HepG2 (cell line): ENCODE data around the gene HID1. TPM values are rescaled to one million over a fixed set of nuclear protein-coding genes. Genes with fewer than 3 reads are reported as not detected.

ENCODE experiments used
- BCL3 ChIP-seq: sonication (generic); formaldehyde crosslinking; IDR thresholded peaks from 2 replicates; pipeline ENCODE4 v1.5.1; 2020; ENCODE audit warnings: mild to moderate bottlenecking, missing genetic modification reagents, moderate library complexity
- HNF4A ChIP-seq: sonication (generic); formaldehyde crosslinking; IDR thresholded peaks from 2 replicates; pipeline ENCODE4 v1.4.0; 2020; ENCODE audit warnings: missing genetic modification reagents
- KLF6 ChIP-seq: IDR thresholded peaks from 2 replicates; pipeline ENCODE4 v1.8.0; 2016; ENCODE audit warnings: missing biosample characterization, missing genetic modification reagents
- MTF2 ChIP-seq: sonication (generic); formaldehyde crosslinking; IDR thresholded peaks from 2 replicates; pipeline ENCODE4 v1.5.0; 2020; ENCODE audit warnings: missing genetic modification reagents, borderline replicate concordance
- NR3C1 ChIP-seq: sonication (generic); formaldehyde crosslinking; IDR thresholded peaks from 2 replicates; pipeline ENCODE4 v1.4.0; 2020; ENCODE audit warnings: missing genetic modification reagents
- POLR2AphosphoS5 ChIP-seq: IDR thresholded peaks from 2 replicates; pipeline ENCODE4 v1.6.1; 2012; ENCODE audit warnings: low read depth, low read length
- RARA ChIP-seq: IDR thresholded peaks from 2 replicates; pipeline ENCODE4 v1.6.1; 2016; ENCODE audit warnings: missing genetic modification reagents, missing compliant biosample characterization
- SMC3 ChIP-seq: IDR thresholded peaks from 2 replicates; pipeline ENCODE4 v1.6.1; 2011; ENCODE audit warnings: low read length, improper control_type of control experiment
- ZMYM4 ChIP-seq: sonication (generic); formaldehyde crosslinking; IDR thresholded peaks from 2 replicates; pipeline ENCODE4 v1.8.1; 2023; ENCODE audit warnings: mild to moderate bottlenecking, missing genetic modification reagents
- ZNF18 ChIP-seq: sonication (generic); formaldehyde crosslinking; IDR thresholded peaks from 2 replicates; pipeline ENCODE4 v1.8.0; 2022; ENCODE audit warnings: mild to moderate bottlenecking, missing genetic modification reagents; ENCODE audit not compliant: insufficient replicate concordance
- ZNF546 ChIP-seq: sonication (generic); formaldehyde crosslinking; conservative IDR thresholded peaks from 2 replicates; pipeline ENCODE4 v1.8.1; 2023; ENCODE audit warnings: mild to moderate bottlenecking, missing genetic modification reagents
- ZNF672 ChIP-seq: sonication (generic); formaldehyde crosslinking; IDR thresholded peaks from 2 replicates; pipeline ENCODE4 v1.8.1; 2022; ENCODE audit warnings: missing genetic modification reagents
- polyA plus RNA-seq, 8 experiments: library from polyadenylated mRNA; depleted of rRNA in 3 of 8; stranded (reverse) in 7 of 8; unstranded in 1 of 8; fragments of >200 nt; fragmentation: Illumina TruSeq in 4 of 8; extraction: Trizol in 4 of 8; gene quantifications; 2 replicates each; pipeline versions ENCODE4 v1.2.1 to v1.2.3, GENCODE V29; 2011 to 2016; ENCODE audit warnings: low read depth in 4 of 8, missing spikeins in 1 of 8, mixed read lengths in 1 of 8; ENCODE audit not compliant: insufficient read depth in 1 of 8
- total RNA-seq, 5 experiments: library from RNA; depleted of rRNA; stranded (reverse); fragments of >200 nt; fragmentation: Illumina TruSeq; extraction: Trizol; gene quantifications; 2 replicates each; pipeline ENCODE4 v1.2.3, GENCODE V29; 2016; ENCODE audit warnings: low read depth in 1 of 5
- TF ChIP-seq, protein P1 (sequence below): sonication (generic); formaldehyde crosslinking; IDR thresholded peaks from 2 replicates; pipeline ENCODE4 v1.8.1; 2023; ENCODE audit warnings: mild to moderate bottlenecking, missing genetic modification reagents
- TF ChIP-seq, protein P2 (sequence below): sonication (generic); formaldehyde crosslinking; IDR thresholded peaks from 2 replicates; pipeline ENCODE4 v1.8.1; 2023; ENCODE audit warnings: mild to moderate bottlenecking, inconsistent platforms, moderate library complexity, missing genetic modification reagents, borderline replicate concordance
- TF ChIP-seq, protein P3 (sequence below): sonication (generic); formaldehyde crosslinking; IDR thresholded peaks from 2 replicates; pipeline ENCODE4 v1.5.0; 2020; ENCODE audit warnings: missing genetic modification reagents
- TF ChIP-seq, protein P4 (sequence below): IDR thresholded peaks from 2 replicates; pipeline ENCODE4 v1.4.0; 2020; ENCODE audit warnings: mild to moderate bottlenecking, missing genetic modification reagents

The HID1 gene
- total and polyA plus RNA-seq, 2 of the 13 experiments (the other 11 are each of a cell fraction or from before 2014, with no cell fraction given): 2.1 to 10.6 TPM

- TF ChIP-seq, protein P1, sequence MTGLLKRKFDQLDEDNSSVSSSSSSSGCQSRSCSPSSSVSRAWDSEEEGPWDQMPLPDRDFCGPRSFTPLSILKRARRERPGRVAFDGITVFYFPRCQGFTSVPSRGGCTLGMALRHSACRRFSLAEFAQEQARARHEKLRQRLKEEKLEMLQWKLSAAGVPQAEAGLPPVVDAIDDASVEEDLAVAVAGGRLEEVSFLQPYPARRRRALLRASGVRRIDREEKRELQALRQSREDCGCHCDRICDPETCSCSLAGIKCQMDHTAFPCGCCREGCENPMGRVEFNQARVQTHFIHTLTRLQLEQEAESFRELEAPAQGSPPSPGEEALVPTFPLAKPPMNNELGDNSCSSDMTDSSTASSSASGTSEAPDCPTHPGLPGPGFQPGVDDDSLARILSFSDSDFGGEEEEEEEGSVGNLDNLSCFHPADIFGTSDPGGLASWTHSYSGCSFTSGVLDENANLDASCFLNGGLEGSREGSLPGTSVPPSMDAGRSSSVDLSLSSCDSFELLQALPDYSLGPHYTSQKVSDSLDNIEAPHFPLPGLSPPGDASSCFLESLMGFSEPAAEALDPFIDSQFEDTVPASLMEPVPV: peak; percentile 56; the same call in 1 of the 2 replicates
- TF ChIP-seq ZNF18 (CRISPR knock-in tag): peak; percentile 66
- 0 out of 2 replicates have a peak, but pooled peaks have one; percentile 31 for TF ChIP-seq ZNF546
- TF ChIP-seq NR3C1 (CRISPR knock-in tag): no peak
- TF ChIP-seq, protein P2, sequence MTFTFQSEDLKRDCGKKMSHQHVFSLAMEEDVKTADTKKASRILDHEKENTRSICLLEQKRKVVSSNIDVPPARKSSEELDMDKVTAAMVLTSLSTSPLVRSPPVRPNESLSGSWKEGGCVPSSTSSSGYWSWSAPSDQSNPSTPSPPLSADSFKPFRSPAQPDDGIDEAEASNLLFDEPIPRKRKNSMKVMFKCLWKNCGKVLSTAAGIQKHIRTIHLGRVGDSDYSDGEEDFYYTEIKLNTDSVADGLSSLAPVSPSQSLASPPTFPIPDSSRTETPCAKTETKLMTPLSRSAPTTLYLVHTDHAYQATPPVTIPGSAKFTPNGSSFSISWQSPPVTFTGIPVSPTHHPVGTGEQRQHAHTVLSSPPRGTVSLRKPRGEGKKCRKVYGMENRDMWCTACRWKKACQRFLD: no peak
- peak; percentile 45; the same call in 1 of the 2 replicates for TF ChIP-seq BCL3 (CRISPR knock-in tag)
- 0 out of 2 replicates have a peak, but pooled peaks have one; percentile 25 for TF ChIP-seq ZNF672
- TF ChIP-seq KLF6: peak; percentile 77; the same call in 1 of the 2 replicates
- TF ChIP-seq HNF4A (CRISPR knock-in tag): peak; percentile 64
- TF ChIP-seq MTF2 (CRISPR knock-in tag): peak; percentile 96; the same call in 1 of the 2 replicates
- no peak for TF ChIP-seq SMC3
- no peak for TF ChIP-seq POLR2AphosphoS5
- peak; percentile 50; the same call in 1 of the 2 replicates for TF ChIP-seq ZMYM4
- TF ChIP-seq, protein P3, sequence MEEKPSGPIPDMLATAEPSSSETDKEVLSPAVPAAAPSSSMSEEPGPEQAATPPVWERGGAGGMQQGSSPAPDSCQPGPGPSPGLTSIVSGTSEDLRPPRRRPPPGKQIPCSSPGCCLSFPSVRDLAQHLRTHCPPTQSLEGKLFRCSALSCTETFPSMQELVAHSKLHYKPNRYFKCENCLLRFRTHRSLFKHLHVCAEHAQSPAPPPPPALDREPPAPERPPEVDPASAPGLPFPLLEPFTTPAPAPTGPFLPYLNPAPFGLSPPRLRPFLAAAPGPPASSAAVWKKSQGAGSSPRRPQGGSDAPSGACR (CRISPR knock-in tag): peak; percentile 73; the same call in 1 of the 2 replicates
- TF ChIP-seq, protein P4, sequence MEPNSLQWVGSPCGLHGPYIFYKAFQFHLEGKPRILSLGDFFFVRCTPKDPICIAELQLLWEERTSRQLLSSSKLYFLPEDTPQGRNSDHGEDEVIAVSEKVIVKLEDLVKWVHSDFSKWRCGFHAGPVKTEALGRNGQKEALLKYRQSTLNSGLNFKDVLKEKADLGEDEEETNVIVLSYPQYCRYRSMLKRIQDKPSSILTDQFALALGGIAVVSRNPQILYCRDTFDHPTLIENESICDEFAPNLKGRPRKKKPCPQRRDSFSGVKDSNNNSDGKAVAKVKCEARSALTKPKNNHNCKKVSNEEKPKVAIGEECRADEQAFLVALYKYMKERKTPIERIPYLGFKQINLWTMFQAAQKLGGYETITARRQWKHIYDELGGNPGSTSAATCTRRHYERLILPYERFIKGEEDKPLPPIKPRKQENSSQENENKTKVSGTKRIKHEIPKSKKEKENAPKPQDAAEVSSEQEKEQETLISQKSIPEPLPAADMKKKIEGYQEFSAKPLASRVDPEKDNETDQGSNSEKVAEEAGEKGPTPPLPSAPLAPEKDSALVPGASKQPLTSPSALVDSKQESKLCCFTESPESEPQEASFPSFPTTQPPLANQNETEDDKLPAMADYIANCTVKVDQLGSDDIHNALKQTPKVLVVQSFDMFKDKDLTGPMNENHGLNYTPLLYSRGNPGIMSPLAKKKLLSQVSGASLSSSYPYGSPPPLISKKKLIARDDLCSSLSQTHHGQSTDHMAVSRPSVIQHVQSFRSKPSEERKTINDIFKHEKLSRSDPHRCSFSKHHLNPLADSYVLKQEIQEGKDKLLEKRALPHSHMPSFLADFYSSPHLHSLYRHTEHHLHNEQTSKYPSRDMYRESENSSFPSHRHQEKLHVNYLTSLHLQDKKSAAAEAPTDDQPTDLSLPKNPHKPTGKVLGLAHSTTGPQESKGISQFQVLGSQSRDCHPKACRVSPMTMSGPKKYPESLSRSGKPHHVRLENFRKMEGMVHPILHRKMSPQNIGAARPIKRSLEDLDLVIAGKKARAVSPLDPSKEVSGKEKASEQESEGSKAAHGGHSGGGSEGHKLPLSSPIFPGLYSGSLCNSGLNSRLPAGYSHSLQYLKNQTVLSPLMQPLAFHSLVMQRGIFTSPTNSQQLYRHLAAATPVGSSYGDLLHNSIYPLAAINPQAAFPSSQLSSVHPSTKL (CRISPR knock-in tag): peak; percentile 36; the same call in 1 of the 2 replicates
- 0 out of 2 replicates have a peak, but pooled peaks have one; percentile 25 for TF ChIP-seq RARA (CRISPR knock-in tag)
These were observed 48.9 kb downstream of the HID1 start (continued) for GRCh38 chr17:74923538-74924249.
